NAMALWA (cell line): Measurements from ENCODE around the gene EMC10.

ENCODE experiments used
- DNase-seq: peaks from one replicate; pipeline ENCODE4 v3.0.0-alpha.2; 2015; ENCODE audit warnings: low spot score

EMC10 gene

DNA sequence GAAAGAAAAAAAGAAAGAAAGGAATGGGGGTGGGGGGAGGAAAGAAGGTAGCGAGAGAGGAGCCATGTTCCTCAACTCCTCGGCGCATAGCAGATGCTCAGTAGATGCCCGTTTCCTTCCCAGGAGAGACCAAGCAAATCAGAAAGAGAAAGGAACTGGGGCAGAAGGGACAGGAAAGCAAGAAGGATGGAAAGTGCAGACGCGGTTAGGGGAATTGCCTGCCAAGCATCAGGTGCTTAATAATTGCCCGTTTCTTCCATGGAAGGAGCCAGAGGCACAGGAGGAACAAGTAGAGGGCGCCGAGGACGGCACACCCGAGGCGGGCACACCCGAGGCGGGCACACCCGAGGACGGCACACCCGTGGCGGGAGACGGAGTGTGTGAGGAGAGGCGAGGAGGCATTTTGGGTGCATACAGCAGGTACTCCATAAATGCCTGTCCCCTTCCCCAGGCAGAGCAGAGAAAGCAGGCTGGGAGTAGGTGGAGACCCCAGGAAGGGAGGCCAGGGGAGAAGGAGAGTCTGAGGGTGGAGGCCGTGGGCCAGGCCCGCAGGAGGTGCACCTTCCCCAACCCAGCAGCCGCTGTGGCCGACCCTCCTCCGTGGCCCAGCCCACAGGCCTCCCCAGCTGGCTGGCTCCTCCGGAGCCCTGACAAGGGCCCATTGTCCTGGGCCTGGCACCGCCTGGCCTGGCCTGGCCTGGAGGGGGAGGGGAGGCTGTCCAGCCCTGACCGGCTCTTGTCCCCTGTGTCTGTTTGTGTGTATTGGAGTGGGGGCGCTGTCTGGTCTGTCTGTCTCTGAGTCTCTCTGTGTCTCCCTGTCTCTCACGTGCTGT, 20.1 kb downstream of the EMC10 start:
- DNase-seq, result no peak

GRCh38 chr19:50497022-50497405, 20.7 kb downstream of the EMC10 start:
- DNase-seq, result no peak

- DNase-seq, result no peak
Measured at GRCh38 chr19:50498219-50499056, 22.1 kb downstream of the EMC10 start.

DNA sequence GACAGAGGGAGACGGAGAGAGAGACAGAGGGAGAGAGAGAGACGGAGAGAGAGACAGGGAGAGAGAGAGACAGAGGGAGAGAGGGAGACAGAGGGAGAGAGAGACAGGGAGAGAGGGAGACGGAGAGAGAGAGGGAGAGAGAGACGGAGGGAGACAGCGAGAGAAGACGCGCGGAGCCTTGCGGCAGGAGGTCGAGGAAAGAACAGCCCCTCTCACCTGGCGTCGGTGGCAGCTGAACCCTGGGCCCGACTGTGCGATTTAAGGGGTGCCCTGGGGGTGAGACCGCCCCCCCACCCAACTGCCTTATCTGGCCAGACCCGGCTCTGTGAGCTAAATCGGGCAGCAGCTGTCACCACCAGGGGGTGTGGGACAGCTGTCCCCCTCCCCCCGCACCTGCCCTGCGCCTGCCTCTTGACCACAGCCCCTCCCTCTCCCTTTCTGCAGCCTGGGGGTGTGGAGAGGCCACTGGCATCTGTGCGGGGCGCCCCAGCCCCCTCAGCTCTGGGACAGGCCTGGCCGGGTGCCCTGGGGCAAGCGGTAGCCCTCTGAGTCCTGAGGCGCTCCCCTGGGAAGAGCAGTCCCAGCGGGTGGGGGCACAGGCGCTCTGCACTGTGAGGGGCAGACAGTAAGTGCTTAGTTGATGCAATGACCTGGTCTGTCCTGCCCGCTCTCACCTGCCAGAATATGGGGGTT, 23.9 kb downstream of the EMC10 start:
- DNase-seq, result peak; percentile 77

GRCh38 chr19:50500753-50501151, 24.4 kb downstream of the EMC10 start:
- DNase-seq, result peak; percentile 54

GRCh38 chr19:50501186-50501567, 24.9 kb downstream of the EMC10 start:
- no peak for DNase-seq

DNA sequence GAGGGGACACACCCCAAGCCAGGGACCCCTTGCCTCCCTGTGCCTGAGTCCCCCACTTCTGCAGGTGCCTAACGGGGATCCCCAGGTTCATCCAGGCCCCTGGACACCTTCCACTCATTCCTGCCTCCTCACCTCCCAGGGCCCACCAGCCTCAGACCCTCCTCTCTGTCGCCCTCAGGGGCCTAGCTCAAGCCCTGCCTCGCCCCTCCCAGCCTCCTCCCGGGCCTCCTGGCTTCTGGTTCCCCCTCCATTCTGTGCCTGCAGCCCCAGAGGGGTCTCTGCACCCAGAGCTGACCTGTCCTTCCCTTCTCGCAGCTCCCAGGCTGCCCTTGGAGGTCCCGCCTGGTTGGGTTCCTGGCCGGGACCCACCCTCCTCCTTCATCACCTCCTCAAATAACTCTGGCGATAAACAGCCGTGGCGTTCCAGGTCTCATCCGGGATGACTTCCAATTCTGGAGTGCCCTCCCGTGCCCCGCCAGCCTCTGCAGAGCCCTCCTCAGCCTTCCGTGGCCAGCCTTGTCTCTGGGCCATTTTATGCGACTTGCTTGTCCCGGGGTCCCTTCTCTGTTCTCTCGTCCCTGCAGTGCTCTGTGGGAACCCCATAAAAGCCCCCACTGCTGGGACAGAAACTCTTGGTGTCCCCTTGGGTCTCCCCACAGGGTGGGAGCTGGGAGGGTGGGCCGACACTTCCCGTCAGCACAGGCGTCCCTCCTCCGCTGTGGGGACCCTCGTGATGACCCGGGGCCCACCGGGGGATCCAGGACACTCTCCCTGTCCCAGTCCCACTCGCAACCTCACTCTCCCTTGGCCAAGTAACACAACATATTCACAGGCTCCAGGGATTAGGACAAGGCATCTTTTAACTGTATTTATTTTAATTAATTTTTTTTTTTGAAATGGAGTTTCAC, 25.5 kb downstream of the EMC10 start:
- no peak for DNase-seq

DNA sequence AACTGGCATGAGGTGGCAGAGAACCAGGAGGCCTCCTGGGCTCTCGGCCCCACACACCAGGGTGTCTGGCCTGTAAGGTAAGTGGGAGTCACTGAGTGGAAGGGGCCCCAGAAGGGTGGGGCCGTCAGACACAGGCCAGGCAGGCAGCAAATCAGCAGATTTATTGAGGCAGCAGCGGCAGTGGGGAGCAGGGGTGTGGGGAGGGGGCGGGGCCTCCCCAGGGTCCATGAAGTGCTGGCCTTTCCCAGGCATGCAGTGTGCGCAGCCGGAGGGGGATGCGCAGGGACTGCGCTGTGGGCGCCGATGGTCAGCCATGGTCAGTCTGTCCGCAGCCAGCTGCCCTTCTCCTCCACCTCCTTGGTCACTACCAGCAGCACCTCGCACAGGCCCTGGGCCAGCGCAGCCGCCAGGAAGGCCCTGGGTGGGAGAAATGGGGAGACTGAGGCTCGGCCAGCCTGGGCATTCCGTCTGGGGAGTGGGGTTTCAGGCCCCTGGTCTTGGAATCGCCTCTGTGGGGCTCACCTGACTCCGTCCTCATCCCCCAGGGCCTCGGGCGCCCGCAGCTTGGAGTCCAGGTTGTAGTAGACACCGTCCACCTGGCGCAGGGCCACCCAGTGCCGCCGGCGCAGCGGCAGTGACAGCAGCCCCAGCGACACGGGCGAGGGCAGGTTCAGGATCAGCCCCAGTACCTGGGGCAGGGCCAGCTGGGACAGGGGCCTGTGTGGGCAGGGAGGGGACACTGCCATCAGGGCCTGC, 29.7 kb downstream of the EMC10 start:
- no peak for DNase-seq

- no peak for DNase-seq
Measured at GRCh38 chr19:50506700-50507099, 30.4 kb downstream of the EMC10 start.

- no peak for DNase-seq
Measured at GRCh38 chr19:50507376-50507775, 31.1 kb downstream of the EMC10 start.

DNA sequence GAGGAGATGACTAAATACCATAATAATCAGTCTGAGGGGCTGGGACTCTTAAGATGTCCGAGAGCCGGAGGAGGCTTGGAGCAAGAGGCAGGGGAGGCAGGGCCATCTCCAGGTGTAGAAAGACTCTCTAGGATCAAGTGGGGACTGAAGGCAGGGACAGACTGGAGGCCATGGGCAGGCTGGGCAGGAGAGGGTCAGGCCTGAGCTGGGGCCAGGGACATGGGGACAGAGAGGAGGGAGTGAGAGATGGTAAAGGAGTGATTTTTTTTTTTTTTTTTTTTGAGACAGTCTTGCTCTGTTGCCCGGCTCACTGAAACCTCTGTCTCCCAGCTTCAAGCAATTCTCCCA, 32.5 kb downstream of the EMC10 start:
- no peak for DNase-seq

- DNase-seq, result no peak
Measured at GRCh38 chr19:50509366-50509765, 33.1 kb downstream of the EMC10 start.

GRCh38 chr19:50510121-50510670, 33.9 kb downstream of the EMC10 start:
- no peak for DNase-seq

- DNase-seq, result no peak
Measured at GRCh38 chr19:50510700-50511068, 34.4 kb downstream of the EMC10 start.

DNA sequence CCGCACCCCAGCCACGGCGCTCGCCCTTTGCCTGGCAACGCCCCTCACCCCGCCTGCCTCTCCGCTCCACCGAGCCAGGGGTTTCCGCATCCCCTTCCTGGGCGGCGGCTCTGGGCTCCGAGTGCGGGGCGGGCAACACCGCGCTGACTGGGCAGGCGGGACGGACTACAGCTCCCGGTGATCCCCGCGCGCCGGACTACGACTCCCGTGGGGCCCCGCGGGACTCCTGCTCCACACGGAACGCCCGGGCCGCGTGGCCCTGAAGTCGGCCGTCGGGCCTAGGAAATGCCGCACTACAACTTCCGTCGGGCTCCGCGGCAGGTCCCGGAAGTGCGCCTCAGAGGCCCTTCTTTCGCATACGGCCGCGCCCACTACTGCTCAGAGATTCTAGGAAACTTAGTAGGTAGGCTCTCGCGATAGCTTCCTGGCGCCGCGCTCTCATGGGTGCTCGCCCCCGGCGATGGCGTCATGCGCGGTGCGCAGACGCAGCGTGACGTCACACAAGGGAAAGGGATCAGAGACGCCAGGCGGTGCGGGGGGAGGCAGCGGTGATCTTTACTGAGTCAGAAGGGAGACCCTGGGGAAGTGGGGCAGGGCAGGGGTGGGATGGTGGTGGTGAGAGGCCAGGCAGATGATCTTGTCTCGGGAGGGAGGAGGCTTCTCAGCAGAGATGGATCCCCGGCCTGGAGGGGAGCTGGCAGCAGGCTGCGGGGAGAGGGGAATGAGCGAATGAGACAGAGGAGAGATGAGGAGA, 34.9 kb downstream of the EMC10 start, which contains the start of gene JOSD2:
Gene JOSD2 (minus strand): TSS at position 123 of the 754 bp plus-strand sequence. CDS start 760 bp downstream, outside the sequence.
- peak; percentile 99 for DNase-seq

GRCh38 chr19:50512112-50512998, 36.0 kb downstream of the EMC10 start:
- no peak for DNase-seq

DNA sequence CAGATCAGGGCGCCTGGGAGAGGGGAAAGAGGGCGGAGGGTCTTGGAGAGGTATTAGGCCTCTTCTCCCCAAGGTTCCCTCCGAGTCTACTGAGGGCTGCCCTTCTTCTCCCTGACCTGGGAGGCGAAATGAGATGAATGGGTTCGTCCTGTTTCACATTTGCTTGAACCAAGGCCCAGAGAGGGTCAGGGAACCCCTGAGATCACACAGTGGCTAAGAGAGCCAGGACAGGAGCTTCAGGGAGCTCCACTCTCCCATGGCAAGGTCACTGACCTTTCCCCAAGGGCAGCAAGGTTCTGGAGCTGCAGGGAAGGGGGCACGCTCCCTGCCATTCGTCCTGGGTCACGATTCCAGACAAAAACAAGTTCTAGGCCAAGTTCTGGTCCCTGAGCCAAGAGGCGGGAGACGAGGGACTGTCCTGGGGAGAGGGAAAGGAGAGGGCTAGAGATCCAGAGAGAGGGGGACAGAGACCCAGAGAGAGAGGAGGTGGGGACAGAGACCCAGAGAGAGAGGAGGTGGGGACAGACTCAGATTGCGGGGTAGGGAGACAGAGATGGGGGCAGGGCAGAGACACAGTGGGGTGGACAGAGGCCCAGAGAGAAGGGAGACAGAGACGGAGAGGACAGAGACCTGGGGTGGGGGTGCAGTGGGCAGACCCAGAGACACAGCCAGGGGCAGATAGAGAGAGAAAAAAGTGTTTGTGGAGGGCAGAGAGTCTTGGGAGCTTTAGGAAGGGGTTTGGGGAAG, 36.9 kb downstream of the EMC10 start:
- no peak for DNase-seq

- no peak for DNase-seq
Measured at GRCh38 chr19:50513746-50514345, 37.5 kb downstream of the EMC10 start, which contains the start of gene ASPDH. Gene ASPDH (minus strand): TSS chr19:50513913. CDS start chr19:50513823, 90 bp downstream.
